ENCODE results near the gene PTPRN2.

GRCh38 chr7:158495786-158496185 is 91.8 kb downstream of the PTPRN2 start:
- TF ChIP-seq CTCF (conservative IDR thresholded peaks at IDR 0.05 in 1 of 2, IDR thresholded peaks at IDR 0.05 in 1 of 2; ENCODE audit: extremely low read depth in 1 of 2, insufficient read depth in 1 of 2, low read depth in 1 of 2, low read length in 2 of 2) = no peak
- TF ChIP-seq EZH2 (IDR thresholded peaks at IDR 0.05; ENCODE audit: borderline replicate concordance, low read length) = no peak

All from mammary epithelial cell (primary cell).